ENCODE measurements around the gene PLA2G10. TPM values are rescaled to one million over a fixed set of nuclear protein-coding genes. Genes with fewer than 3 reads are reported as not detected.

The PLA2G10 gene
- total and polyA plus RNA-seq, 2 donors (not counting 1 experiment from before 2014, with no cell fraction given): not detected

GRCh38 chr16:14677627-14678026, 16.5 kb downstream of the PLA2G10 start:
- H3K79me2 ChIP-seq (ENCODE audit: control insufficient read depth, insufficient read depth, low read length): no peaks in the 10 kb centered on the region
- H3K9me3 ChIP-seq (ENCODE audit: control insufficient read depth, insufficient read depth, low read depth, low read length): no peaks in the 10 kb centered on the region
- H3K4me2 ChIP-seq (ENCODE audit: extremely low read depth, insufficient read depth, low read length): no peak overlapping the region
- no peak for DNase-seq (ENCODE audit: low read depth in 2 of 2)
- no peak overlapping the region for H2AFZ ChIP-seq (ENCODE audit: low read length)
- H3K36me3 ChIP-seq (ENCODE audit: control insufficient read depth, insufficient read depth, low read length): no peaks in the 10 kb centered on the region
- no peaks in the 10 kb centered on the region for H4K20me1 ChIP-seq (ENCODE audit: control insufficient read depth, extremely low read depth, insufficient read depth, low read length)
- TF ChIP-seq CTCF (conservative IDR thresholded peaks at IDR 0.05 in 1 of 2, IDR thresholded peaks at IDR 0.05 in 1 of 2; ENCODE audit: low read depth in 1 of 2, low read length in 2 of 2): no peak
- no peak for TF ChIP-seq EZH2 (IDR thresholded peaks at IDR 0.05; ENCODE audit: low read length, missing control alignments)
- no peaks in the 10 kb centered on the region for H3K4me1 ChIP-seq (ENCODE audit: control insufficient read depth, extremely low read depth, insufficient read depth, low read length)
- H3K9ac ChIP-seq (ENCODE audit: insufficient read depth, low read length): no peak overlapping the region
- H3K27ac ChIP-seq (ENCODE audit: insufficient read depth, low read length): no peak overlapping the region
- H3K27me3 ChIP-seq (ENCODE audit: control insufficient read depth, insufficient read depth, low read length): no peaks in the 10 kb centered on the region
- H3K4me3 ChIP-seq (replicated peaks in 1 of 4; ENCODE audit: control extremely low read depth in 1 of 4, insufficient read depth in 1 of 4, low read depth in 3 of 4, low read length in 4 of 4): no peak overlapping the region

GRCh38 chr16:14676633-14677032, 17.5 kb downstream of the PLA2G10 start:
- no peak overlapping the region for H3K27ac ChIP-seq (ENCODE audit: insufficient read depth, low read length)

GRCh38 chr16:14672403-14672971, 21.6 kb downstream of the PLA2G10 start:
- Histone ChIP-seq H3K9me3 (ENCODE audit: control insufficient read depth, insufficient read depth, low read depth, low read length) (no peaks in the 10 kb centered on the region), H3K4me1 (ENCODE audit: control insufficient read depth, extremely low read depth, insufficient read depth, low read length) (no peaks in the 10 kb centered on the region), H4K20me1 (ENCODE audit: control insufficient read depth, extremely low read depth, insufficient read depth, low read length) (no peaks in the 10 kb centered on the region), H2AFZ (ENCODE audit: low read length) (no peak overlapping the region), H3K27ac (ENCODE audit: insufficient read depth, low read length) (no peak overlapping the region), H3K36me3 (ENCODE audit: control insufficient read depth, insufficient read depth, low read length) (no peaks in the 10 kb centered on the region), H3K4me3 (replicated peaks in 1 of 4; ENCODE audit: control extremely low read depth in 1 of 4, insufficient read depth in 1 of 4, low read depth in 3 of 4, low read length in 4 of 4) (no peak overlapping the region), H3K4me2 (ENCODE audit: extremely low read depth, insufficient read depth, low read length) (no peak overlapping the region), H3K27me3 (ENCODE audit: control insufficient read depth, insufficient read depth, low read length) (no peaks in the 10 kb centered on the region), H3K79me2 (ENCODE audit: control insufficient read depth, insufficient read depth, low read length) (no peaks in the 10 kb centered on the region), H3K9ac (ENCODE audit: insufficient read depth, low read length) (no peak overlapping the region)
- DNase-seq (ENCODE audit: low read depth in 2 of 2): no peak
- TF ChIP-seq CTCF (conservative IDR thresholded peaks at IDR 0.05 in 1 of 2, IDR thresholded peaks at IDR 0.05 in 1 of 2; ENCODE audit: low read depth in 1 of 2, low read length in 2 of 2) (no peak), EZH2 (IDR thresholded peaks at IDR 0.05; ENCODE audit: low read length, missing control alignments) (no peak)

More at GRCh38 chr16:14676633-14677032, 17.5 kb downstream of the PLA2G10 start:
- no peak for TF ChIP-seq CTCF (conservative IDR thresholded peaks at IDR 0.05 in 1 of 2, IDR thresholded peaks at IDR 0.05 in 1 of 2; ENCODE audit: low read depth in 1 of 2, low read length in 2 of 2)
- TF ChIP-seq EZH2 (IDR thresholded peaks at IDR 0.05; ENCODE audit: low read length, missing control alignments): no peak
- Histone ChIP-seq H3K36me3 (ENCODE audit: control insufficient read depth, insufficient read depth, low read length) (no peaks in the 10 kb centered on the region), H3K9me3 (ENCODE audit: control insufficient read depth, insufficient read depth, low read depth, low read length) (no peaks in the 10 kb centered on the region), H4K20me1 (ENCODE audit: control insufficient read depth, extremely low read depth, insufficient read depth, low read length) (no peaks in the 10 kb centered on the region), H3K4me3 (replicated peaks in 1 of 4; ENCODE audit: control extremely low read depth in 1 of 4, insufficient read depth in 1 of 4, low read depth in 3 of 4, low read length in 4 of 4) (no peak overlapping the region), H2AFZ (ENCODE audit: low read length) (no peak overlapping the region), H3K27me3 (ENCODE audit: control insufficient read depth, insufficient read depth, low read length) (no peaks in the 10 kb centered on the region), H3K9ac (ENCODE audit: insufficient read depth, low read length) (no peak overlapping the region), H3K4me1 (ENCODE audit: control insufficient read depth, extremely low read depth, insufficient read depth, low read length) (no peaks in the 10 kb centered on the region), H3K79me2 (ENCODE audit: control insufficient read depth, insufficient read depth, low read length) (no peaks in the 10 kb centered on the region), H3K4me2 (ENCODE audit: extremely low read depth, insufficient read depth, low read length) (no peak overlapping the region)
- no peak for DNase-seq (ENCODE audit: low read depth in 2 of 2)

All from fibroblast of lung (primary cell).